Gastroesophageal sphincter (tissue), 4 donors: ENCODE measurements around the gene ITPK1. TPM values are rescaled to one million over a fixed set of nuclear protein-coding genes. Genes with fewer than 3 reads are reported as not detected.

Experiments
- ATAC-seq: fragments of 150-250 bp; one replicate; pipeline ENCODE4 v1.9.1; 2016; ENCODE audit warnings: mild to moderate bottlenecking, moderate library complexity
- H3K27ac ChIP-seq, 4 donors: fragments of 200-600 bp; sonication (generic) in 3 of 4; 1 replicate in 3 of 4; 2 replicates in 1 of 4; pipeline ENCODE4 v1.5.1; 2016 to 2019
- H3K27me3 ChIP-seq: fragments of 200-600 bp; sonication (generic); one replicate; pipeline ENCODE4 v1.5.1; 2019
- H3K36me3 ChIP-seq, 2 donors: fragments of 200-600 bp; sonication (generic); one replicate each; pipeline ENCODE4 v1.5.1; 2019; ENCODE audit warnings: control low read depth in 1 of 2
- H3K4me1 ChIP-seq, 3 donors: fragments of 200-600 bp; sonication (generic); 1 replicate in 2 of 3; 2 replicates in 1 of 3; pipeline ENCODE4 v1.5.1; 2016 to 2019; ENCODE audit warnings: control low read depth in 2 of 3
- H3K4me3 ChIP-seq, 2 donors: fragments of 200-600 bp; sonication (generic); one replicate each; pipeline ENCODE4 v1.5.1; 2019; ENCODE audit warnings: mild to moderate bottlenecking in 1 of 2, moderate library complexity in 1 of 2
- H3K9me3 ChIP-seq, 3 donors: fragments of 200-600 bp; sonication (generic); one replicate each; pipeline ENCODE4 v1.5.1; 2017 to 2019; ENCODE audit warnings: control low read depth in 2 of 3
- EP300 ChIP-seq: sonication (generic); formaldehyde crosslinking; IDR thresholded peaks from one replicate; pipeline ENCODE4 v1.6.1; 2017; ENCODE audit warnings: antibody characterized with exemption, mild to moderate bottlenecking
- POLR2A ChIP-seq, 2 donors: fragments of 450-650 bp; IDR thresholded peaks; one replicate each; pipeline ENCODE4 v1.6.1; 2017; ENCODE audit warnings: antibody characterized with exemption in 2 of 2, mild to moderate bottlenecking in 2 of 2, moderate library complexity in 1 of 2
- POLR2AphosphoS5 ChIP-seq: sonication (generic); formaldehyde crosslinking; IDR thresholded peaks from one replicate; pipeline ENCODE4 v1.6.1; 2017; ENCODE audit warnings: antibody characterized with exemption
- WGBS, 2 donors: methylation state at CpG; one replicate each; pipeline ENCODE4 v1.1.5; 2018; ENCODE audit warnings: low coverage in 1 of 2; 5-methylcytosine and 5-hydroxymethylcytosine counted together
- total RNA-seq, 4 donors: library from RNA; depleted of rRNA; stranded (reverse); fragments of >200 nt; gene quantifications; one replicate each; pipeline ENCODE4 v1.1.0, GENCODE V29; 2016
- TF ChIP-seq, protein P1 (sequence below), 4 experiments: fragments of 200-600 bp in 2 of 4; fragments of 450-650 bp in 2 of 4; sonication (generic) in 1 of 4; IDR thresholded peaks; one replicate each; pipeline ENCODE4 v1.5.1; 2017 to 2019; ENCODE audit warnings: antibody characterized with exemption in 4 of 4, mild to moderate bottlenecking in 2 of 4, moderate library complexity in 2 of 4

ITPK1 gene
- total RNA-seq, 4 donors from 2014 or later = 68.8 to 201 (median 134) TPM

DNA sequence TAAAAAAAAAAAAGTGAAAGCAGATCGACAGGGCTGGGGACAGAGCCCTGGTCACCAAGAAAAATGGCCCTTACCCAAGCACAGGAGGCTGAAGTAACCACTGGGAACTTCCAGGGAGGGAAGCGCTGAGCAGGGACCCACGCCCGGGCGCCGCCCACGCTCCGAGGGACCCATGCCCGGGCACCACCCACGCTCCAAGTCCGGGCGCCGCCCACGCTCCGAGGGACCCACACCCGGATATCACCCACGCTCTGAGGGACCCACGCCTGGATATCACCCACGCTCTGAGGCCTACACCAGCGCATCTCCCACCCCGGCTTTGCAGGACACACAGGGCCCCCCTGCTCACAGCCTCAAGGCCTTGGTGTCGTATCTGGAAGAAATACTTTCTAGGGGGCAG, 167.1 kb downstream of the ITPK1 start:
- Histone ChIP-seq H3K4me1 (peaks cover 0 to 58% (median 11%) of the 10 kb centered on the region in 3 donors), H3K27me3 (no peaks in the 10 kb centered on the region), H3K27ac (no peak overlapping the region), H3K4me3 (no peak overlapping the region), H3K36me3 (peaks cover 0 to 90% of the 10 kb centered on the region in 2 donors), H3K9me3 (no peaks in the 10 kb centered on the region)
- no peak for TF ChIP-seq POLR2A (IDR thresholded peaks at IDR 0.05)
- TF ChIP-seq, protein P1, sequence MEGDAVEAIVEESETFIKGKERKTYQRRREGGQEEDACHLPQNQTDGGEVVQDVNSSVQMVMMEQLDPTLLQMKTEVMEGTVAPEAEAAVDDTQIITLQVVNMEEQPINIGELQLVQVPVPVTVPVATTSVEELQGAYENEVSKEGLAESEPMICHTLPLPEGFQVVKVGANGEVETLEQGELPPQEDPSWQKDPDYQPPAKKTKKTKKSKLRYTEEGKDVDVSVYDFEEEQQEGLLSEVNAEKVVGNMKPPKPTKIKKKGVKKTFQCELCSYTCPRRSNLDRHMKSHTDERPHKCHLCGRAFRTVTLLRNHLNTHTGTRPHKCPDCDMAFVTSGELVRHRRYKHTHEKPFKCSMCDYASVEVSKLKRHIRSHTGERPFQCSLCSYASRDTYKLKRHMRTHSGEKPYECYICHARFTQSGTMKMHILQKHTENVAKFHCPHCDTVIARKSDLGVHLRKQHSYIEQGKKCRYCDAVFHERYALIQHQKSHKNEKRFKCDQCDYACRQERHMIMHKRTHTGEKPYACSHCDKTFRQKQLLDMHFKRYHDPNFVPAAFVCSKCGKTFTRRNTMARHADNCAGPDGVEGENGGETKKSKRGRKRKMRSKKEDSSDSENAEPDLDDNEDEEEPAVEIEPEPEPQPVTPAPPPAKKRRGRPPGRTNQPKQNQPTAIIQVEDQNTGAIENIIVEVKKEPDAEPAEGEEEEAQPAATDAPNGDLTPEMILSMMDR (IDR thresholded peaks at IDR 0.05) = no peak
- WGBS, 2 donors = 78 to 88% methylated on average over 4 to 10 of the region's 22 CpGs
- no peak for ATAC-seq

DNA sequence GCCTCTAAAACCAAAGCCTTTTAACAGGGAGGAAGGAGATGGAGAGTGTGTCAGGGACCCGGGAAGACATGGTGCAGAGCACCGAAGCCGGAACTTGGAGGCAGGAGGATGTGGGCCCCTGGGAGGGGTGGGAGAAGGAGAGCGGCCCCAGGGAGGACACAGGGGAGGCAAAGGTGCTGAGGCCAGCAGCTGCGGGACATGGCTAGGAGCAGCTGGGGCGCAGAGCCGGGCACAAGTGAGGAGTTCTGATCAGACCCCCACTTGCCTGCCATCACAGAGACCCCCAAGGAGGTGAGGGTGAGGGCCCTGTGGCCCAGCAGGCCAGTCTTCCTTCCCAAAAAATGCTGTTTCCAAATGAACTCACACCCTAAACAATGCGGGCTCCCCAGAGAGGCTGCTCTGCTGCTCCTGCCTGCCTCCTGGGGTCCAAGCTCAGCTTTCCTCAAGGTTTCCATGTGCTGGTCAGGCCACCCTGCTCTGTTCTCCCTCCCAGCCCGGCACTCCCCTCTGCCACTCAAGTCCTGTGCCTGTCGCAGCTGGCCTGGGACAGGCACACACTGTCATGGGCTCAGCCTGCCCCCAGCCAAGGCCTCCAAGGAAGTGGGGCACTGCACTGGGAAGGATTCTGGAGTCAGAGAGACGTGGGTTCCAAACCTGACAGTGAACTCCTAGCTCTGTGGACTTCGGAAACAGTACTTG, 168.7 kb downstream of the ITPK1 start:
- 80% methylated on average over 5 to 6 of the region's 12 CpGs for WGBS, 2 donors
- H3K9me3 ChIP-seq = no peaks in the 10 kb centered on the region
- ATAC-seq = no peak
- no peak overlapping the region for H3K4me3 ChIP-seq
- H3K36me3 ChIP-seq = peaks cover 0 to 98% of the 10 kb centered on the region in 2 donors
- TF ChIP-seq, protein P1 (IDR thresholded peaks at IDR 0.05) = no peak
- TF ChIP-seq EP300 (no peak), POLR2A (IDR thresholded peaks at IDR 0.05) (no peak), POLR2AphosphoS5 (no peak)
- H3K4me1 ChIP-seq = peaks cover 0 to 43% (median 7%) of the 10 kb centered on the region in 3 donors
- peak overlapping the region in 1 of 4 donors; percentile 23 for H3K27ac ChIP-seq
- no peaks in the 10 kb centered on the region for H3K27me3 ChIP-seq

DNA sequence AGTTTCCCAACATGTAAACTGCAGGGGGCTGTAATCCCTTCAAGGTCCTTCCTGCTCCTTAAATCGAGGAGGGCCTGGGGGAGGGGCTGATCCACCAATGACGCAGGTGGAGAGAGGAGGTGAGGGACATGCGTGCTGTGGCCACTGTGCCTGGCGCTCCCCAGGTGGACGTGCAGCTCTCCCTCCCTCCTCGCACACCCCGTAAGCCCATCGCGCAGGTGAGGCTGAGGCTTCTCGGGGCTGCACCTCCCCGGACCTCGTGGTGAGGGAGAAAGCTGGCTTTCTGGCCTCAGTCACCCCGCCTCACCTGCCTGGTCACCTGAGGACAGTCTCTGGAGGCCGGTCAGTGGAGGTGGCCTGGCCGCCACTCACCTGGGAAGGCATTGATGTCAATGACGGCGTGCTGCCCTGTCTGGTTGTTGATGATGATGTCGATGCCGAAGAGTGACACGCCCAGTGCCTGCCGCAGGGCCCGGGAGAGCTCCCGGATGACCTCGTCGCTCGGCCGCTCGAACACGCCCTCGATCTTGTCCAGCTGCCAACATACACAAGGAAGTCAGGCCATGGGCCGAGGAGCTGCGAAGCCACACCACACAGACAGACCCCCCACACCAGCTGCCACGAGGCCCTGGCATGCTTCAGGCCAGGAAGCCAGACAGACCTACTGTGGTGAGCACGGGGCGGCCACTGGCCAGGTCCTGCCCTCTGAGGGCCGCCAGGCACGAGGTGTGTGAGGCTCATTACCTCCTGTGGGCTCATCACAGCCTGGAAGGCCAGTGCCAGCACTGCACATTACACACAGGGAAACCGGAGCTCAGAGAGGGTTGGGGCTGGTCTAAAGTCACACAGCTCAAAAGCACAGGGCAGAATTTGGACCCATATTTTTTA, 169.5 kb downstream of the ITPK1 start:
- Histone ChIP-seq H3K27me3 (no peaks in the 10 kb centered on the region), H3K27ac (peak overlapping the region in 1 of 4 donors; percentile 23), H3K9me3 (no peaks in the 10 kb centered on the region), H3K36me3 (peaks cover 0 to 100% of the 10 kb centered on the region in 2 donors), H3K4me3 (no peak overlapping the region), H3K4me1 (peaks cover 0 to 35% (median 4%) of the 10 kb centered on the region in 3 donors)
- ATAC-seq = peak; percentile 56
- TF ChIP-seq, protein P1 (IDR thresholded peaks at IDR 0.05) = no peak
- TF ChIP-seq POLR2A (IDR thresholded peaks at IDR 0.05) (no peak), EP300 (no peak), POLR2AphosphoS5 (no peak)
- WGBS, 2 donors = 90 to 100% methylated on average over 2 to 6 of the region's 38 CpGs

DNA sequence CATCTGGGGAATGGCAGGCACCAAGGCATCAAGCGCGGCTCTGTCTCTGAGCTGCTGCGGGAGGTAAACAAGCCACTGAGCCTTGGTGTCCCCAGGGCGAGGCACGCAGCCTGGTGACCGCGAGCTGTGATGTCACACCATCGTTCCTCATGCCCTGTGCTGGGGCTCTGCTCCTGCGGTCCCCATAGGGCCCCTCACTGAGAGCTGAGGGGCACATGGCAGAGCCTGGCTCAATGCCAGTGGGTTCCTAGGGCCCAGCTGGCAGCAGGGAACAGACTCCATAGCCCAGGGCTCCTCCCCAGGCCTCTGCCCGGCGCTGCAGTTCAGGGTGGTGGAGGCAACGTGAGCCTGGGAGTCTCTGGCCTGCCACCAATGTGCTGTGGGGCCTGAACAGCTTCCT, 170.2 kb downstream of the ITPK1 start:
- H3K4me3 ChIP-seq = no peak overlapping the region
- WGBS, 2 donors = no CpG with 5 or more reads among the region's 12 CpGs
- H3K36me3 ChIP-seq = peaks cover 0 to 100% of the 10 kb centered on the region in 2 donors
- H3K27ac ChIP-seq = peak overlapping the region in 1 of 4 donors; percentile 23
- H3K4me1 ChIP-seq = peaks cover 0 to 28% (median 4%) of the 10 kb centered on the region in 3 donors
- ATAC-seq = no peak
- no peaks in the 10 kb centered on the region for H3K9me3 ChIP-seq
- H3K27me3 ChIP-seq = no peaks in the 10 kb centered on the region
- TF ChIP-seq POLR2A (IDR thresholded peaks at IDR 0.05) (no peak), POLR2AphosphoS5 (no peak), EP300 (no peak)
- TF ChIP-seq, protein P1 (IDR thresholded peaks at IDR 0.05) = no peak
